Measurements from ENCODE around the gene TMEM126B.
"Not testable (repeated sequence)": the region's sequence is repeated elsewhere in the genome, so short reads cannot be mapped to it uniquely, and the experiment has no call there.

The TMEM126B gene

DNA sequence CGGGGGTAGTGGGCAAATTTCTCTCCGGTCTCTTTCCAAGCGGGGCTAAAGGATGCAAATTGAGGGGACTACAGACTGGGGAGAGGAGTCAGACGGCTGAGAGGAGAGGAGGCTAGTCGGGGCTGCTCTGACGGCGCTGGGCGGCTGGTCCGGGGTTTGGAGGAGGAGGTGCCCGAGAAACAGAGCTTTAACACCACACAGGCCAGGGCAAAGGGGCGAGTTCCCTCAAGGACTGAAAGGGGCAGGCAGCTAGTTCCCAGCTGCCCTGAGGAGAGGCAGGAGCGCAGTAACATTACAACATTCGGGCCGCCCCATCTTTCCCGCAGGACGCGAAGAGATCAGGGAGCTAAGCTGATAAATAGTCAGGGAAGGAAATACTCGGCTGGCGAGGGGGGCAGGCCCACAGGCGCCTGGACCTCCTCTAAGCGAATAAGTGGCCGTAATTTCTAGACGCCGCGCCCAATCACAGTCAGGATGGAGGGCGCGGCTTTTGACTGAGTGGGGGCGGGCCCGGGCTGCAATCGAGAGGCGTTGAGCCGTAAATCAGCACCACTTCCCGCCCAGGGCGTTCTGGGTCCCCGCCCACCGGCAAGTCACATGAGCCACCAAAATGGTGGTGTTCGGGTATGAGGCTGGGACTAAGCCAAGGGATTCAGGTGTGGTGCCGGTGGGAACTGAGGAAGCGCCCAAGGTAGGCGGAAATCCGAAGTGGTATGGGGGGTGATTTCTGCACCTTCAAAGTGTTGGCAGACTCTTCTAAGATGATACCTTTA is at the start of gene TMEM126B:
Gene TMEM126B, plus strand, starts transcription at position 596 of the 773 bp plus-strand sequence. Its CDS starts 15 bp downstream, at position 611.
- DNase-seq: peak; percentile 95

GRCh38 chr11:85582111-85582510 is 46.3 kb upstream of the TMEM126B start:
- no peak for DNase-seq

DNA sequence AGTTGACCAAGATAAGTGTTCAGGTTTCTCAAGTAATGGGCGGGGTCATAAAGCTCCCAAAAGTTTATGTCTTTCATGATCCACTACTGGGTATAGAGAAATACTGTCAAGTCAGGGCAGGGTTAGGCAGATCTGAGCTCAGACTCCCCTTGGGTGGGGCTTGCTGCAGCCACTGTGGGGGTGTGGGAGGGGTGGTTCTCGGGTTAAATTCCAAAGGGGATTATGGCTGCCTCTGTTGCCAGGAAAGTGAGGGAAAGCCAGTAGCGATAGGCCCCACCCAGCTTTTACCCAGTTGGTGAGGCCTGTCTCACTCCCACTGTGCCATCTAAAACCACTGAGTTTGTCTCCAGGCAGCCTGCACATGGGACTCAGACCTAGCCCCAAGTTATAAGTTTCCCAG is 39.0 kb upstream of the TMEM126B start:
- no peak for DNase-seq

DNA sequence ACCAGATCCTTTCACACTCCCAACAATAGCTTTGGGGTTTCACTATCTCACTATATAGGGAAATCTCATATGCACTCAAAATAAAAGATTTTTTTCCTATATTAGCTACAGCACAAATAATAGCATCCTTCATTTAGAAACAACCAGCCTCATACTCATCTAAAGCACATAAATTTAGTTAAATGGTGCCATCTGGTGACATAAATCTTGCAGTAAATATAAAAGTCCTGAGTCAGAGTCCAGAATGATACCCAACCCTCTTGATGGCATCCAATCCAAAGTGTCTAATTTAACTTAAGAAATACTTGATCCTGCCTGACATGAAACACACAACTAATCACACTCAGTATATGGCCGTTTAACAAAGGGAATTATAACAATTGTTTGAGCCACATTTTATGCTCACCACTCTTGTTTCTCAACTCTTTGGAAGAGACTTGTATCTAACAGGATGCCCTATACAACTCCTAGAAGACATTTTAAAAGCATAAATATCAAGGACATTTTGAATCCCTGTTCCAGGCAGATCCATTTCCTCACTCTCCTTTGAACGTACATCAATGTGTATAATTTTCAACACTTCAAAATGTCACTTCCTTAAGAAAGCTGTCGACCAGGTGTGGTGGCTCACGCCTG is 37.4 kb upstream of the TMEM126B start:
- no peak for DNase-seq

GRCh38 chr11:85595285-85595884 is 33.0 kb upstream of the TMEM126B start:
- no peak for DNase-seq

GRCh38 chr11:85596886-85597285 is 31.5 kb upstream of the TMEM126B start:
- no peak for DNase-seq

GRCh38 chr11:85599083-85599482 is 29.3 kb upstream of the TMEM126B start:
- no peak for DNase-seq

- no peak for DNase-seq
Measured at GRCh38 chr11:85602526-85603213, 25.7 kb upstream of the TMEM126B start.

GRCh38 chr11:85603220-85603619 is 25.2 kb upstream of the TMEM126B start:
- no peak for DNase-seq

DNA sequence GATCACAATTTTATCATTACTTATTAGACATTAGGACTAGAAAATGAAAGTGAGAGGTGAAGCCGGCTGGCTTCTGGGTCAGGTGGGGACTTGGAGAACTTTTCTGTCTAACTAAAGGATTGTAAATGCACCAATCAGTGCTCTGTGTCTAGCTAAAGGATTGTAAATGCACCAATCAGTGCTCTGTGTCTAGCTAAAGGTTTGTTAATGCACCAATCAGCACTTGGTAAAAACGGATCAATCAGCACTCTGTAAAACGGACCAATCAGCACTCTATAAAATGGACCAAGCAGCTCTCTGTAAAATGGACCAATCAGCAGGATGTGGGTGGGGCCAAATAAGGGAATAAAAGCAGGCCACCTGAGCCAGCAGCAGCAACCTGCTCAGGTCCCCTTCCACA is 22.2 kb upstream of the TMEM126B start:
- not testable (repeated sequence) for DNase-seq

GRCh38 chr11:85608621-85609020 is 19.8 kb upstream of the TMEM126B start:
- not testable (repeated sequence) for DNase-seq

- not testable (repeated sequence) for DNase-seq
Measured at GRCh38 chr11:85609286-85609685, 19.1 kb upstream of the TMEM126B start.

- not testable (repeated sequence) for DNase-seq
Measured at GRCh38 chr11:85611643-85612042, 16.8 kb upstream of the TMEM126B start.

DNA sequence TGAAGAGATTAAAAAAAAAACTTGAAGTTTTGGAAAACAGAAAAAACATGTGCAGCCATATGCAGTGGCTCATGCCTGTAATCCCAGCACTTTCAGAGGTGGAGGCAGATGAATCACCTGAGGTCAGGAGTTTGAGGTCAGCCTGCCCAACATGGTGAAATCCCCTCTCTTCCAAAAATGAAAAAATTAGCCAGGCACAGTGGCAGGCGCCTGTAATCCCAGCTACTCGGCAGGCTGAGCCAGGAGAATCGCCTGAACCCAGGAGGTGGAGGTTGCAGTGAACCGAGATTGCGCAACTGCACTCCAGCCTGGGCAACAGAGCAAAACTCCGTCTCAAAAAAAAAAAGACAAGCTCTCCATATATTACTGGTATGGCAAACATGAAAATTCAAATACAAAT is 8.9 kb upstream of the TMEM126B start:
- DNase-seq: no peak

DNA sequence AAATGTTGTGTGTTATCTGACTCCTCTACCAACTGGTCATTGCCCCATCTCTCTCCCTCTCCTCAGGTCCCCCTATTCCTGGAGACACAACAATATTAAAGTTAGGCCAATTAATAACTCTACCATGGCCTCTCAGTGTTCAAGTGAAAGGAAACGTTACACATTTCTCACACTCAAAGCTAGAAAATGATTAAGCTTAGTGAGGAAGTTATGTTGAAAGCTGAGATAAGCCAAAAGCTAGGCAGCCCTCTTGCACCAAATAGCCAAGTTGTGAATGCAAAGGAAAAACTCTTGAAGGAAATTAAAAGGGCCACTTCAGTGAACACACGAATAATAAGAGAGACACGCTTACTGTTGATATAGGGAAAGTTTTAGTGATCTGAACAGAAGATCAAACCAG is 8.1 kb upstream of the TMEM126B start:
- no peak for DNase-seq

DNA sequence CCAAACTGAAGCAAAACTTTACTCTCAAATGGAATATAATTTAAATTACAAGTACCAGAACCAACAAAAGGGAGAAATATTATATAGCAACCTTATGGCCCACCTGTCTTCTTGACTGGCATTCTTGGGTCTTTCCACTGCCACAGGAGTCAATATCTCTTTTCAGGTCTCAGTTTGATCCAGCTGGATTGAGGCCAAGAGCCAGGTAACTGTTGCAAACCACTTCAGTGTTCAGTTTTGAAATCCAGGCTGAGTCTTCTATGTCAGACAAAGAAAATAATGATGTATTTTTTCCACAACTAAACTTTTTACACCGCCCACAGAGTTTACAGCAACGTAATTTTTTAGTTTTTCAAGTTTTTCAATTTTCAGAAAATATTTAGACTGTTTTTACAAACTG is 1.9 kb upstream of the TMEM126B start:
- DNase-seq: no peak

- DNase-seq: no peak
Measured at GRCh38 chr11:85627332-85627997, 928 bp upstream of the TMEM126B start, which contains the start of gene DLG2. TSS of gene DLG2 (minus strand) at chr11:85627344.

DNA sequence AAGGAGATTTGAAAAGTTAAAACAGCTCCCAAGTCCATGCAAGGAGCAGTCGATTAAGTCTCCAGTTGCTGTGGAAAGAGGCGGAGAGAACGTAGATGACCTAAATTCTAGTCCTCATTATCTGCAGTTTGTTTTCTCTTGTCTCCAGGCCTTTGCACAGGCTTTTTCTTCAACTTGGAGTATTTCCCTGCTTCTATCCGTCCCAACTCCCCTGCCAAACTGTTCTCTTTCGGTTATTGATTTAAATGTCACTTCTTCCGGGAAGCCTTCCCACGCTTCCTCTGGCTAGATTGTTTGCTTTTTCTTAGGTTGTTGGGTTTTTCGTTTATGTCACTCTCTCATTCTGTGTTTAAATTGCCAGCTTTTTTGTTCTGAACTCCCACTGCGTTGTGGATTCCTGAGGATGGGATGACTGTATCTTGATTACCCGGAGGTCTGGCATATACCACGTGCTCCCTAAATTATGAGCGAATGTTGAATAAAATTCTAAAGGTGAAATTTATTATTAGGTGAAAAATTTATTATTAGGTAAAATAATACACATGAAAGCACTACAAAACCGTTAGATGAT is 463 bp downstream of the TMEM126B start:
- no peak for DNase-seq

- DNase-seq: no peak
Measured at GRCh38 chr11:85634747-85635146, 6.4 kb downstream of the TMEM126B start.

GRCh38 chr11:85643191-85643614 is 14.8 kb downstream of the TMEM126B start:
- no peak for DNase-seq

GRCh38 chr11:85647078-85647477 is 18.7 kb downstream of the TMEM126B start:
- no peak for DNase-seq

- DNase-seq: peak; percentile 97
Measured at GRCh38 chr11:85647604-85648299, 19.4 kb downstream of the TMEM126B start, which contains the start of gene TMEM126A. TSS of gene TMEM126A (plus strand) at chr11:85647967. CDS start at chr11:85650256, 2,289 bp downstream.

Data from activated CD8-positive, alpha-beta memory T cell treated with anti-CD3 and anti-CD28 coated beads, Interleukin-2, amount 50 U/mL, for 48 hours (primary cell).